Large intestine (tissue), 3 donors: Measurements from ENCODE around the gene FAM163A. TPM values are rescaled to one million over a fixed set of nuclear protein-coding genes. Genes with fewer than 3 reads are reported as not detected.
"Not testable (repeated sequence)": the region's sequence is repeated elsewhere in the genome, so short reads cannot be mapped to it uniquely, and the experiment has no call there.

Experiments
- DNase-seq, 2 donors: peaks; one replicate each; pipeline versions ENCODE4 v3.0.0 to v3.0.0-alpha.2; 2013
- H3K27ac ChIP-seq: one replicate; pipeline ENCODE4 v1.5.1; 2013; ENCODE audit warnings: low read length
- H3K27me3 ChIP-seq: 2 replicates; pipeline ENCODE4 v1.6.1; 2013; ENCODE audit warnings: low read length; ENCODE audit not compliant: control insufficient read depth, insufficient read depth
- H3K36me3 ChIP-seq: 2 replicates; pipeline ENCODE4 v1.6.1; 2013; ENCODE audit warnings: low read length; ENCODE audit not compliant: control insufficient read depth, insufficient read depth
- H3K4me1 ChIP-seq: one replicate; pipeline ENCODE4 v1.6.1; 2013; ENCODE audit warnings: low read length; ENCODE audit not compliant: control insufficient read depth, insufficient read depth
- H3K4me3 ChIP-seq: one replicate; pipeline ENCODE4 v1.5.1; 2013; ENCODE audit warnings: low read length
- H3K9me3 ChIP-seq: one replicate; pipeline ENCODE4 v1.6.1; 2013; ENCODE audit warnings: mild to moderate bottlenecking, low read depth, low read length, moderate library complexity; ENCODE audit not compliant: control insufficient read depth
- WGBS: methylation state at CpG from one replicate; pipeline ENCODE4 v1.1.5; 2013; ENCODE audit warnings: low lambda C conversion rate; ENCODE audit not compliant: insufficient coverage; 5-methylcytosine and 5-hydroxymethylcytosine counted together
- polyA plus RNA-seq: library from polyadenylated mRNA; unstranded; fragments of 120-200 nt; gene quantifications from one replicate; pipeline ENCODE4 v1.2.1, GENCODE V29; 2013

The FAM163A gene
- polyA plus RNA-seq, 1 donor, result 5.5 TPM

DNA sequence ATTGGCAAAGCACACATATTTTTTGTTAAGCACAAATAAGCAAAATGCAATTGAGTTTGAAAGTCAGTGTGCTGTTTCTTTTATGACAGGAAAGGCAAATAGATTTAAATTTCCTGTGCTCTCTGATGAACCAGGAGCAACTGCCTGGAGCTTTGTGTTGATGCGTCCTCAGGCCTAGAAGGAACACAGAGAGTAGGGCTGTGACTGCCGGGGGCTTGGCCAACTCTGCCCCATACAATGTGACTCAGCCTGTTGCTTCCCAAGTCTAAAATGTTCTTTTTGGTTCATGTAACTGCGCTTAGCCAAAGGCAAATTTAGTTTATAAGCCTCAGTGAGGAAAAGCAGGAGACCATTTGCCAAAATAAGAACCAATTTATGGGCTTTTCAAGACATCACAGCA, 97.0 kb downstream of the FAM163A start:
- H3K27ac ChIP-seq, result no peak overlapping the region
- peaks cover 24% of the 10 kb centered on the region for H3K36me3 ChIP-seq
- peaks cover 5% of the 10 kb centered on the region for H3K9me3 ChIP-seq
- no peak for DNase-seq
- no peaks in the 10 kb centered on the region for H3K4me1 ChIP-seq
- no CpG with 5 or more reads among the region's 3 CpGs for WGBS
- no peak overlapping the region for H3K4me3 ChIP-seq
- H3K27me3 ChIP-seq, result no peaks in the 10 kb centered on the region

- H3K27me3 ChIP-seq, result no peaks in the 10 kb centered on the region
- no peaks in the 10 kb centered on the region for H3K9me3 ChIP-seq
- no peaks in the 10 kb centered on the region for H3K4me1 ChIP-seq
- 100% methylated on average over 1 of the region's 3 CpGs for WGBS
- peaks cover 67% of the 10 kb centered on the region for H3K36me3 ChIP-seq
- no peak for DNase-seq
- no peak overlapping the region for H3K27ac ChIP-seq
- no peak overlapping the region for H3K4me3 ChIP-seq
Observed at GRCh38 chr1:179848233-179848632, 105.1 kb downstream of the FAM163A start.

DNA sequence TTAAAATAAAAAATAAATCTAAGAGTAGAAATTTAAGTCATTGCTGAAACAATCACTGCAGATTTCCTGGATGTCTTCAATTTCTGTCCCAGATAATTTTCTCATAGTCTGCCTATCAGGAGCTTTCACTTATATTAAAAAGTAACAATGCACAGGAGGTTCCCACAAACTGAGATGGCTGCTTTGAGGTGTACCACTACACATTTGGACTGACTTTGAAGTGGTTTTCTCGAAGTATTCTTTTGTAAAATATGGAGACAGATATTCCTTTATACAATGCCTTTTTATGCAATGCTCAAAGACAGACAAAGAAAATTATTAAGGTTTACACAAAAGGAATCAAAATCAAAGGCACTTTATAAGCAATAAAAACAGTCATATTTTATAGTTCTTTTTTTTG, 110.0 kb downstream of the FAM163A start:
- Histone ChIP-seq H3K4me3 (no peak overlapping the region), H3K9me3 (no peaks in the 10 kb centered on the region), H3K27me3 (no peaks in the 10 kb centered on the region), H3K27ac (no peak overlapping the region), H3K36me3 (peaks cover 52% of the 10 kb centered on the region), H3K4me1 (no peaks in the 10 kb centered on the region)
- no CpG with 5 or more reads among the region's 1 CpG for WGBS
- no peak for DNase-seq

DNA sequence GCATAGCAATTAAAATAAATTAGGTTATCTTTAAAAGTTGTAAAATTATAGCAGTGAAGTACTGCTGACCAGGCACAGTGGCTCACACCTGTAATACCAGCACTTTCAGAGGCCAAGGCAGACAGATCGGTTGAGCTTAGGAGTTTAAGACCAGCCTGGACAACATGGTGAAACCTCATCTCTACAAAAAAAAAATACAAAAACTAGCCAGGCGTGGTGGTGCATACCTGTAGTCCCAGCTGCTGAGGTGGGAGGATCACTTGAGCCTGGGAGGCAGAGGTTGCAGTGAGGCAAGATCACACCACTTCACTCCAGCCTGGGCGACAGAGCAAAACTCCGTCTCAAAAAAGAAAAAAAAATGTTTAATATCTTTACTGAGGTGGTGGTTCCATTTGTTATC, 112.7 kb downstream of the FAM163A start:
- H3K27me3 ChIP-seq, H3K4me3 ChIP-seq, H3K9me3 ChIP-seq, H3K27ac ChIP-seq, H3K4me1 ChIP-seq, DNase-seq: not testable (repeated sequence)
- peaks cover 40% of the 10 kb centered on the region for H3K36me3 ChIP-seq
- WGBS, result no CpG with 5 or more reads among the region's 4 CpGs

GRCh38 chr1:179856296-179856695, 113.2 kb downstream of the FAM163A start:
- Histone ChIP-seq H3K36me3 (peaks cover 37% of the 10 kb centered on the region), H3K4me1 (no peaks in the 10 kb centered on the region), H3K27me3 (no peaks in the 10 kb centered on the region), H3K4me3 (no peak overlapping the region), H3K27ac (no peak overlapping the region), H3K9me3 (no peaks in the 10 kb centered on the region)
- DNase-seq, result no peak
- WGBS, result 100% methylated on average over 1 of the region's 2 CpGs

DNA sequence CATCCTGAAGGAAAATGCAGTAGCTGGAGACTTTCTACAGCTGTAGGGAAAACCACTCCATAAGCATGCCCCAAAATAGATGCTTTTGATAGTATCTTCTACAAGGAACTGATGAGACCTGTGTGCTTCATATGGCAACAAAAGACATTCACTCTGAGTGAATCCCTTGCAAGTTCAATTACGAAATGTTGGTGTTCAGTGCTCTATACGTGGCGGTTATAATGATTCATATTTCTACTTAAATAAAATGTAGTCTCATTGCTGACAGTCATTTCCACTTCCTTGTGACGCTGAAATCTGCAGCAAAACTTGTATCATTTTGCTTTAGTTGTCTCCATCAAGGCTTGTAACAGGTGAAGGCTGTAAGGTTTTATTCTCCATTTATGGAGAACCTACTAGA, 113.9 kb downstream of the FAM163A start:
- WGBS, result 100% methylated on average over 1 of the region's 4 CpGs
- Histone ChIP-seq H3K27me3 (no peaks in the 10 kb centered on the region), H3K4me1 (no peaks in the 10 kb centered on the region), H3K27ac (no peak overlapping the region), H3K36me3 (peaks cover 35% of the 10 kb centered on the region), H3K9me3 (no peaks in the 10 kb centered on the region), H3K4me3 (no peak overlapping the region)
- DNase-seq, result no peak

- Histone ChIP-seq H3K9me3 (no peaks in the 10 kb centered on the region), H3K4me1 (no peaks in the 10 kb centered on the region), H3K36me3 (peaks cover 62% of the 10 kb centered on the region), H3K4me3 (no peak overlapping the region), H3K27ac (no peak overlapping the region), H3K27me3 (no peaks in the 10 kb centered on the region)
- DNase-seq, result no peak
- WGBS, result 89% methylated on average over 1 of the region's 3 CpGs
Observed at GRCh38 chr1:179860652-179861051, 117.6 kb downstream of the FAM163A start.

DNA sequence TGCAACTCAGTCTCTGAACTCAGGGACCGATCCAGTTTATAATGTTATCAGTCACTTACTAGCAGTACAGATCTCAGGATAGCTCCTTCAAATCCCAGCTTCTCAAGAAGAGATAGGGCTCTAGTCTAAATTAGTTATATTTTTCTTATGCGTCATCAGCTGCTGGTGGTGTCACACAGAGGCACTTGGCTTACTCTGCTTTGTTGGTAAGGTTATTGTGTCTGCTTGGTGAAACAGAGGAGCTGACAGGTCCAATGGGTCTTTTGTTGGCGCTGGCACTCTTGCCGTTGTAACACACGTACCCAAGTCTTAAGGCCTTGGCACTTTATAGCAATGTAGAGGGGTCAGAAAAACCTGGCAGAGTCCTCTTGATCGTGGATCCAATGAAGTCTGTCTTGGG, 122.3 kb downstream of the FAM163A start:
- no peak overlapping the region for H3K4me3 ChIP-seq
- DNase-seq, result no peak
- no peaks in the 10 kb centered on the region for H3K9me3 ChIP-seq
- H3K27ac ChIP-seq, result no peak overlapping the region
- no peaks in the 10 kb centered on the region for H3K27me3 ChIP-seq
- no peaks in the 10 kb centered on the region for H3K4me1 ChIP-seq
- peaks cover 65% of the 10 kb centered on the region for H3K36me3 ChIP-seq
- WGBS, result no CpG with 5 or more reads among the region's 6 CpGs

Other genes starting within 250 kb of the FAM163A start
- gene NPHS2, start 167.3 kb upstream of the FAM163A start, polyA plus RNA-seq, result not detected
- 0.40 TPM for gene TDRD5, start 151.5 kb upstream of the FAM163A start, polyA plus RNA-seq
- 54.0 TPM for gene TOR1AIP2, start 134.5 kb downstream of the FAM163A start, polyA plus RNA-seq
- 26.0 TPM for gene TOR1AIP1, start 139.0 kb downstream of the FAM163A start, polyA plus RNA-seq
- gene CEP350, start 211.5 kb downstream of the FAM163A start, polyA plus RNA-seq, result 34.2 TPM